OCI-LY7 (cell line): ENCODE data around the gene SEMA7A. TPM values are rescaled to one million over a fixed set of nuclear protein-coding genes. Genes with fewer than 3 reads are reported as not detected.

Experiments
- BruUV-seq: library from RNA; stranded (reverse); fragments of 400-500 nt; replicated peaks from 2 replicates; lab custom pipeline; 2021; lab: Mats Ljungman, UMichigan
- CTCF ChIA-PET: fragments of 300-600 bp; sonication (Branson Sonifier 250); formaldehyde crosslinking; loops from one replicate; lab custom pipeline; 2022; ENCODE audit warnings: antibody characterized with exemption; ENCODE audit not compliant: unreplicated experiment; lab: Charles Lee
- POLR2A ChIA-PET: fragments of 300-600 bp; sonication (Branson Sonifier 250); formaldehyde crosslinking; loops from one replicate; lab custom pipeline; 2022; ENCODE audit warnings: antibody characterized with exemption; lab: Charles Lee
- DNase-seq: peaks from one replicate; pipeline ENCODE4 v3.0.0-alpha.2; 2015; ENCODE audit warnings: low spot score
- H2AFZ ChIP-seq: fragments of 200-600 bp; sonication (generic), shearing (Covaris generic); 2 replicates; pipeline ENCODE4 v1.6.1; 2014; ENCODE audit warnings: mild to moderate bottlenecking, antibody characterized with exemption, low read length, moderate library complexity
- H3K27ac ChIP-seq: fragments of 200-600 bp; sonication (generic); 2 replicates; pipeline ENCODE4 v1.5.1; 2014; ENCODE audit warnings: mixed run types, low read depth, mild to moderate bottlenecking, moderate library complexity, low read length, inconsistent platforms; ENCODE audit not compliant: poor library complexity, severe bottlenecking
- H3K36me3 ChIP-seq: fragments of 200-600 bp; sonication (generic); 2 replicates; pipeline ENCODE4 v1.6.1; 2014; ENCODE audit warnings: mild to moderate bottlenecking, antibody characterized with exemption, low read length, moderate library complexity, mixed read lengths; ENCODE audit not compliant: insufficient read depth
- H3K4me1 ChIP-seq: fragments of 200-600 bp; sonication (generic); 2 replicates; pipeline ENCODE4 v1.5.1; 2014; ENCODE audit warnings: mild to moderate bottlenecking, low read length; ENCODE audit not compliant: insufficient read depth, poor library complexity, severe bottlenecking
- H3K4me2 ChIP-seq: fragments of 200-600 bp; sonication (generic); 2 replicates; pipeline ENCODE4 v1.6.1; 2014; ENCODE audit warnings: mild to moderate bottlenecking, low read length
- H3K4me3 ChIP-seq: fragments of 200-600 bp; sonication (generic); 2 replicates; pipeline ENCODE4 v1.5.1; 2014; ENCODE audit warnings: mild to moderate bottlenecking, low read depth, low read length; ENCODE audit not compliant: poor library complexity, severe bottlenecking
- H3K79me2 ChIP-seq: fragments of 200-600 bp; sonication (generic); 2 replicates; pipeline ENCODE4 v1.6.1; 2016; ENCODE audit warnings: low read depth, mild to moderate bottlenecking, low read length, moderate library complexity, mixed read lengths; ENCODE audit not compliant: insufficient read depth
- H3K9me2 ChIP-seq: fragments of 200-600 bp; sonication (generic); 2 replicates; pipeline ENCODE4 v1.6.1; 2016; ENCODE audit warnings: mild to moderate bottlenecking, low read length, mixed read lengths; ENCODE audit not compliant: insufficient read depth
- H3K9me3 ChIP-seq: fragments of 200-600 bp; sonication (generic); 2 replicates; pipeline ENCODE4 v1.6.1; 2014; ENCODE audit warnings: mild to moderate bottlenecking, mixed run types, low read length, mixed read lengths
- H4K20me1 ChIP-seq: fragments of 200-600 bp; sonication (generic); 2 replicates; pipeline ENCODE4 v1.6.1; 2014; ENCODE audit warnings: mild to moderate bottlenecking, antibody characterized with exemption, low read length, moderate library complexity, mixed read lengths; ENCODE audit not compliant: insufficient read depth
- CTCF ChIP-seq: fragments of 200-600 bp; sonication (generic); conservative IDR thresholded peaks from 2 replicates; pipeline ENCODE4 v1.5.1; 2014; ENCODE audit warnings: mild to moderate bottlenecking, antibody characterized with exemption, low read length, moderate library complexity, mixed read lengths
- EZH2phosphoT487 ChIP-seq: fragments of 200-600 bp; sonication (generic); IDR thresholded peaks from 2 replicates; pipeline ENCODE4 v1.6.1; 2018; ENCODE audit warnings: low read depth, borderline replicate concordance, mild to moderate bottlenecking, mixed run types, antibody characterized with exemption, low read length, moderate library complexity, mixed read lengths
- intact Hi-C: fragments of 100-400 bp; cut with micrococcal nuclease; formaldehyde crosslinking; loops from one replicate; pipeline ENCODE4 v1.10.0; 2022; ENCODE audit not compliant: unreplicated experiment
- total RNA-seq, 2 experiments: library from RNA; depleted of rRNA in 1 of 2; stranded (reverse); fragments of >200 nt in 1 of 2; shearing (Covaris generic) in 1 of 2; gene quantifications; 2 replicates each; pipeline ENCODE4 v1.2.3, GENCODE V29; 2014 to 2022

The SEMA7A gene
- total RNA-seq, 2 experiments from 2014 or later, result 0.06 to 1.0 TPM

GRCh38 chr15:74385733-74386132 is 48.0 kb downstream of the SEMA7A start:
- Histone ChIP-seq H3K9me3 (no peaks in the 10 kb centered on the region), H3K27ac (no peak overlapping the region), H3K9me2 (no peaks in the 10 kb centered on the region), H3K36me3 (no peaks in the 10 kb centered on the region), H4K20me1 (no peaks in the 10 kb centered on the region), H3K79me2 (no peaks in the 10 kb centered on the region), H3K4me2 (peak overlapping the region; percentile 55), H3K4me3 (no peak overlapping the region), H3K4me1 (peaks cover 55% of the 10 kb centered on the region), H2AFZ (no peak overlapping the region)
- intact Hi-C loops, result no loop called here
- CTCF ChIA-PET, result interaction anchor here (1.0 to 1.8 kb wide), 5 partner anchors 10 to 54 kb away, joined by 3 to 7 read pairs (median 3); no protein-coding TSS in a partner anchor
- no peak for DNase-seq
- BruUV-seq, result no TSS peak
- POLR2A ChIA-PET, result interaction anchor here (1.4 to 1.7 kb wide), 3 partner anchors 11 to 56 kb away, joined by 5 to 7 read pairs (median 7); no protein-coding TSS in a partner anchor
- TF ChIP-seq EZH2phosphoT487 (no peak), CTCF (no peak)

- POLR2A ChIA-PET, result interaction anchor here (0.5 to 1.7 kb wide), 8 partner anchors 12 to 84 kb away, joined by 3 to 7 read pairs (median 4); no protein-coding TSS in a partner anchor
- H3K4me2 ChIP-seq, result peak overlapping the region; percentile 55
- no peak for TF ChIP-seq CTCF
- no peak for TF ChIP-seq EZH2phosphoT487
- intact Hi-C loops, result no loop called here
- H3K27ac ChIP-seq, result peak overlapping the region; percentile 50
- H4K20me1 ChIP-seq, result no peaks in the 10 kb centered on the region
- H3K36me3 ChIP-seq, result no peaks in the 10 kb centered on the region
- H2AFZ ChIP-seq, result no peak overlapping the region
- H3K9me3 ChIP-seq, result no peaks in the 10 kb centered on the region
- peaks cover 55% of the 10 kb centered on the region for H3K4me1 ChIP-seq
- CTCF ChIA-PET, result interaction anchor here (1.0 to 1.8 kb wide), 7 partner anchors 9 to 55 kb away, joined by 3 to 7 read pairs (median 3); no protein-coding TSS in a partner anchor
- H3K4me3 ChIP-seq, result no peak overlapping the region
- BruUV-seq, result no TSS peak
- H3K79me2 ChIP-seq, result no peaks in the 10 kb centered on the region
- H3K9me2 ChIP-seq, result no peaks in the 10 kb centered on the region
- DNase-seq, result peak; percentile 56
Measured at GRCh38 chr15:74384881-74385643, 48.7 kb downstream of the SEMA7A start.

- Histone ChIP-seq H3K36me3 (no peaks in the 10 kb centered on the region), H3K4me2 (peak overlapping the region; percentile 55), H3K4me1 (peaks cover 55% of the 10 kb centered on the region), H3K4me3 (no peak overlapping the region), H3K9me3 (no peaks in the 10 kb centered on the region), H3K79me2 (no peaks in the 10 kb centered on the region), H2AFZ (no peak overlapping the region), H3K27ac (peak overlapping the region; percentile 50), H4K20me1 (no peaks in the 10 kb centered on the region), H3K9me2 (no peaks in the 10 kb centered on the region)
- intact Hi-C loops, result no loop called here
- ChIA-PET POLR2A (interaction anchor here (0.5 to 1.7 kb wide), 8 partner anchors 12 to 84 kb away, joined by 3 to 7 read pairs (median 4); no protein-coding TSS in a partner anchor), CTCF (interaction anchor here (1.0 to 1.8 kb wide), 6 partner anchors 9 to 55 kb away, joined by 3 to 7 read pairs (median 4); no protein-coding TSS in a partner anchor)
- no TSS peak for BruUV-seq
- TF ChIP-seq CTCF, result no peak
- TF ChIP-seq EZH2phosphoT487, result no peak
- no peak for DNase-seq
Measured at GRCh38 chr15:74384566-74384880, 49.2 kb downstream of the SEMA7A start.
